Kasumi-1 (cell line): ENCODE measurements around the gene KCNQ4.

Experiments used
- DNase-seq, 2 experiments: peaks; one replicate each; lab custom pipeline; 2025; lab: John Stamatoyannopoulos, UW

Gene KCNQ4

GRCh38 chr1:40840526-40841323, 57.1 kb downstream of the KCNQ4 start:
- no peak for DNase-seq

- no peak for DNase-seq
Observed at GRCh38 chr1:40841602-40842001, 58.0 kb downstream of the KCNQ4 start.

- no peak for DNase-seq
Observed at GRCh38 chr1:40842207-40842606, 58.6 kb downstream of the KCNQ4 start.

GRCh38 chr1:40842691-40843090, 59.1 kb downstream of the KCNQ4 start:
- DNase-seq: no peak

DNA sequence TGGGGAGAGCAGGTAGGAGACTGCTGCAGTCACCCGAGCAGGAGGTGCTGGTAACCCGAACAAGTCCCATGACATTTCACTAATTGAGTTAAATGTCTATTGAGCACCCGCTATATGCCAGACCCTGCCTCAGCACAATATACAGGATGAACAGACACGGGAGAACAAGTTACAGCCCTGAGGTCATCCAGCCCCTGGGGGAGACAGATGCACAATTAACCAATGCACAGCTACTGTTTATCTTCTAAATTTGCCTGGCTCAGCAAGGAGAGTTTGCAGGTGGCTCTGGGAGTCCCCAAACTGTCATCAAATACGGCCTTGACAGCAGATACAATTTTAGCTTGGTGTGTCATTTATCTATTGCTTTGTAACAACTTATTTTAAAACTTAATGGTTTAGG, 60.5 kb downstream of the KCNQ4 start:
- DNase-seq: no peak

GRCh38 chr1:40844887-40845878, 61.6 kb downstream of the KCNQ4 start:
- DNase-seq: no peak

DNA sequence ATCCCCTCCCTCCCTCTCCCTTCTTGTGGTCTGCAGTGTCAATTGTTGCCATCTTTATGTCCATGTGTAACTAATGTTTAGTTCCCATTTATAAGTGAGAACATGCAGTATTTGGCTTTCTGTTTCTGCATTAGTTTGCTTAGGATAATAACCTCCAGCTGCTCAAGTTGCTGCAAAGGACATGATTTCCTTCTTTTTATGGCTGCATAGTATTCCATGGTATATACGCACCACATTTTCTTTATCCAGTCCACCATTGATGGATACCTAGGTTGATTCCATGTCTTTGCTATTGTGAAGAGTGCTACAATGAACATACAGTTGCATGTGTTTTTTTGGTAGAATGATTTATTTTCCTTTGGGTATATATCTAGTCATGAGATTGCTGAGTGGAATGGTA, 62.3 kb downstream of the KCNQ4 start:
- DNase-seq: no peak

GRCh38 chr1:40847023-40847745, 63.6 kb downstream of the KCNQ4 start:
- DNase-seq: no peak

GRCh38 chr1:40848530-40849189, 65.1 kb downstream of the KCNQ4 start:
- DNase-seq: peak; percentile 51 to 72

DNA sequence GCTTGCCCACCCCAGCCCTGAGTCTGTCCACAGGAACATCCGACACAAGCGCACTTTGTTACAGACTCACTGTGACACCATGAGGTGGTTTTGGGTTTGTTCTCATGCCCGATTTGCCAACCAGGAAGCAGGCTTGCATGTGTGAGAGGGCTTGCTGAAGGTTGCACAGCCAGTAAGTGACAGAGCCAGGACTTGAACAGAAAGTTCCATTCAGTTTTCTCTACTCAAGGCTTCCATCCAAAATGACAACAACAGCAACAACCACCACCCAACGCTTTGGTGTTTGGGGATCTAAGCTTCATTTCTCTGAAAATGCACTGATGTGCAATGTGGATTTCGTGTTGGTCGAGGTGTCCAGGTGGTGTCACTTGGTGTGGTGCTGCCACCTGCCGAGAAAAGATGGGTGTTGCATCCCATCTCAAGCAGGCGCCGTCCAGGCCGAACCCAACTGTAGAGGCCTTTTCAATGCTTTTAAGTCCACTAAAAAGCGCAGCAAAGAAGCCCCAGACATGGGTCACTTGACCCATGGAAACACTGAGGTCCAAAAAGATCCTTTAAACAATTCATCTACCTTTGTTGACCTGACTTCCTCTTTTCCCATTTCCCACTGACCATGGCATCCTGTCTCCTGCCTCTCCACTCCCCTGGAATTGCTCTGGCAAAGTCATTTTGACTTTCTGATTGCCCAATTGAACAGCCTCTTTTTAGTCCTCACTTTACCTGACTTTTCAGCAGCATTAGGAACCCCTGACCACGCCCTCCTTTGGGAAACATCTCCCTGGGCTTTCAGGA, 66.4 kb downstream of the KCNQ4 start:
- peak; percentile 61 to 62 for DNase-seq

DNA sequence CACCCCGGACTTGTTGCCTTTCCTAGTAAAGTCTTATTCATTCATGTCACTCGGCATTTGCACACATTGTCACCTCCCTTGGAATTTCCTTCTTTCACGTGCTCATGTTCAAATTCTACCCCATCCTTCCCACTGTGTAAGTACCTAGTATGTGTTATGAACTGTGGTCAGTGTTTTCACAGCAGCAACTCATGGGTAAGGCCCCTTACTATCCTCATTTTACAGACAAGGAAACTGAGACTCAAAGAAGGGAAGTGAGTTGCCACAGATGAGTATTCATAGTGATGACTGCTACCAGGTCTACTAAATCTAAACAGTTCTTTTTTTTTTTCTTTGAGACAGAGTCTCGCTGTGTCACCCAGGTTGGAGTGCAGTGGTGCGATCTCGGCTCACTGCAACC, 68.1 kb downstream of the KCNQ4 start:
- DNase-seq: no peak

- DNase-seq: no peak
Observed at GRCh38 chr1:40853113-40853884, 69.7 kb downstream of the KCNQ4 start.

- no peak for DNase-seq
Observed at GRCh38 chr1:40853885-40854170, 70.2 kb downstream of the KCNQ4 start.

DNA sequence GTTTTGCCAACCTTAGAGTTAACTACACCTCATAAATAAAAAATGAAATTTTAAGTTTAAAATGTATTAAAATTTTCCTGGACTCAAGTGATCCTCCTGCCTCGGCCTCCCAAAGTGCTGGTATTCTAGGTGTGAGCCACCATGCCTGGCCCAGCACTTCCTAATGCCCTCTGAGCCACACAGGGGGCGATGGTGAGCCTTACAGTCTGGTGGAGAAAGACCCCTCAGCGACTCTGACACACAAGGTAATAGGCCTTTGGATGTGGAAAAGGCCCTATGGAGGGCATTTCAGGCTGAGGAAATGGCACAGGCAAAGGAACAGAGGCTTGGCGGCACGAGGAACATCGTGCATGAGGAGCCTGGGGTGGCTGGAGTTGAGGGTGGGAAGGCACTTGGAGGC, 71.9 kb downstream of the KCNQ4 start:
- DNase-seq: peak; percentile 16 to 31

DNA sequence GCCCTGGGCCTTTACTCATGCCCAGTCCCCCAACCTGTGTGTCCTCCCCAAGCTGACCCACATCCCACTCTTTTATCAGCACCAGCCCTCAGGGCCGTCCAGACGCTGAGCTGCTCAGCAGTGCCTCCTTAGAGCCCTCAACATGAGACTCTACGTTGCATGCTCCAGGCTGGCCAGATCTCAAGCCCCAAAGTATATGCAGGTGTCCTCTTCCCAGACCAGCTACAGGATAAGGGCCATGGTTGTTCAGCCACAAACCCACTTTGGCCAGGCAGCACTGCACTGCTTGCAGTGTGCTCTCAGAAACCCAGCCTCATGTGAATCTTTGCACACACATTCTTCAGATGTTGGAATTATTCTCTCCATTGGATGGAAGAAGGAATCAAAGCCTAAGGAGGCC, 72.5 kb downstream of the KCNQ4 start:
- DNase-seq: no peak

GRCh38 chr1:40856656-40857302, 73.2 kb downstream of the KCNQ4 start:
- DNase-seq: no peak

- no peak for DNase-seq
Observed at GRCh38 chr1:40857737-40858136, 74.2 kb downstream of the KCNQ4 start.

GRCh38 chr1:40858856-40859416, 75.3 kb downstream of the KCNQ4 start:
- no peak for DNase-seq

DNA sequence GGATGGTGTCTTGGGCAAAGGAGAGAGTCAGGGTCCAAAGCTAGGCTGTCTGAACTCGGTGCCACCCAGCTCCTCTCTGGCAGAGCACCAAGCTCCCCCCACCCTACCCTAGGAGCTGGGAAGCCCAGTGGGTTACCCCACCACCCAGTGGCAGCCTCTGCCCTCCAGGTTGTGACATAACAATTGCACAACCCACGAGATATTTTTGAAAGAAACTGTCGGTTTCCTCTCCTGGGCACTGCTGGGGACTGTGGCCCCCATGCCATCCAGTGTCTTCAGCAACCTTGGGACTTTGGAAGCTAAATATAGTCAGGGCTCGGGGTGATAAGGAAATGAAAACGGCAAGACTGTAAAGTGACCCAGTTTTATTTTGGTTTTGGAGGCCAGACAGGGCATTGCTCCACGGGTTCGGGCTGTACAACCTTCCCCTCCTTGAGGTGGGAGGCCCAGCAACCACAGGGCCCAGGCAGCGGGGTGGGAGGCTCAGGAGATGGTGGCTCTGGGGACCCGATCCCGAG, 77.2 kb downstream of the KCNQ4 start:
- DNase-seq: peak; percentile 42 to 62
